GM10847 (cell line): ENCODE results near the gene NR1I3.

Experiments used
- POLR2A ChIP-seq: IDR thresholded peaks from 2 replicates; pipeline ENCODE4 v1.6.1; 2011; ENCODE audit not compliant: insufficient read length; ENCODE audit errors: extremely low read depth

The NR1I3 gene

DNA sequence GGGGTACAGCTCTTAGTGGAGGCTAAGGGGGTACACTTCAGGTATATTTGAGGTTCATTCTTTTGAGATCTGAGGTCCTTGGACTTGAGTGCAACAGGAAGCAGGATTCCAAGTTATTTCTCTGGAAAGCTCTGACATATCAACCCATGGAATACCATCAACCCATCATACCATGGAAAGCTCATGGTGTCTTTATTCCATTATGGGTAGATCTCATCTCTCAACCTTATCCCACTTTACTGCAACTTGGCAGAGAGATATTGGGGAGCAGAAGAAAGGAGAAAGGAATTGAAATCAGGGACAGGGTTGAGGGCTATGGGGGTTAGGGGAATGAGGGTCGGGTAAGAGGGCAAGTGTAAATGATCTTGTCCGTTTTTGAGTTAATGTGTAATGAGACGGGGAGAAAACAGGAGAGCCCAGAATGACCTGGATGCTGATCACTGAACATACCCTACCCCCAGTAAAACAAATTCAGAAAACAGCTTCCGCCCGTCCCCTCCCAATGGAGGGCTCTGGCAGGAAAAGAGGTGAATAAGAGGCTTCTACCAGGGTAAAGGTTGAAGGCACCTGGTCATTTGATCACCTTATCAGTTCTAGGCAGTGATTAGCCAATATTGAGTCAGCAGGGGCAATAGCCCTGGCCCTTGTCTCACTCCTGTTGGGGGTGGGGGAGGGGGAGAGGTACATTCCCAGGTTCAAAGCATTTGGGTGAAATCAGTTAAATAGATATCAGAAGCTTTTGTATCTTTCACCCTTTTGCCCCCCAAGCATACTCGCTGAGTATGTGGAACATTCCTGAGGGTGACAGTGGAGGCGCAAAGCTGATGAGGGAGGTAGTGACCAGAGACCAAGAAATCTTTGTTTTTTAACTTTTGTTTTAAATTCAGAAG, 14.0 kb downstream of the NR1I3 start:
- no peak for TF ChIP-seq POLR2A

GRCh38 chr1:161222175-161223019, 15.6 kb downstream of the NR1I3 start:
- TF ChIP-seq POLR2A = no peak

DNA sequence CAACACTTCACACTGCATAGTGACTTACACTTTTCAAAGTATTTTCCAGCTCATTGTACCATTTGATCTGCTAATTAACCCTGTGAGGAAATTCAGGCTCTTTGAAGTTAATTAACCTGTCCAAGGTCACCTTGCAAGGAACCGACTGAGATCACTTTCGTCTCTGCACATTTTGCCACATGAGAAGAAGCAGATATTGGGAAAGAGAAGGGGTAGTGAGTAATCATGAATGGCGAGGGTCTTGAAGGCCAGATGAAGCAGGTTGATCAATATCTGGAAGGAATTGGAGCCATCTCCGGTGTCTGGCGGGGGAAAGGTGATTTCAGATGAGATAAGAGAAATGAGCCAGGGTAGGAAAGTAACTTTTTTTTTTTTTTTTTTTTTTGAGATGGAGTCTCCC, 18.0 kb downstream of the NR1I3 start:
- TF ChIP-seq POLR2A = no peak

GRCh38 chr1:161219078-161219892, 18.7 kb downstream of the NR1I3 start:
- no peak for TF ChIP-seq POLR2A

- no peak for TF ChIP-seq POLR2A
Observed at GRCh38 chr1:161218301-161219077, 19.5 kb downstream of the NR1I3 start.

GRCh38 chr1:161217831-161218230, 20.2 kb downstream of the NR1I3 start:
- no peak for TF ChIP-seq POLR2A

- no peak for TF ChIP-seq POLR2A
Observed at GRCh38 chr1:161216945-161217712, 20.9 kb downstream of the NR1I3 start.

GRCh38 chr1:161215076-161215475, 22.9 kb downstream of the NR1I3 start, which contains the start of gene FCER1G:
FCER1G (plus strand) TSS chr1:161215295; CDS start chr1:161215322, 27 bp downstream.
- TF ChIP-seq POLR2A = no peak

GRCh38 chr1:161214369-161214768, 23.6 kb downstream of the NR1I3 start:
- TF ChIP-seq POLR2A = no peak

DNA sequence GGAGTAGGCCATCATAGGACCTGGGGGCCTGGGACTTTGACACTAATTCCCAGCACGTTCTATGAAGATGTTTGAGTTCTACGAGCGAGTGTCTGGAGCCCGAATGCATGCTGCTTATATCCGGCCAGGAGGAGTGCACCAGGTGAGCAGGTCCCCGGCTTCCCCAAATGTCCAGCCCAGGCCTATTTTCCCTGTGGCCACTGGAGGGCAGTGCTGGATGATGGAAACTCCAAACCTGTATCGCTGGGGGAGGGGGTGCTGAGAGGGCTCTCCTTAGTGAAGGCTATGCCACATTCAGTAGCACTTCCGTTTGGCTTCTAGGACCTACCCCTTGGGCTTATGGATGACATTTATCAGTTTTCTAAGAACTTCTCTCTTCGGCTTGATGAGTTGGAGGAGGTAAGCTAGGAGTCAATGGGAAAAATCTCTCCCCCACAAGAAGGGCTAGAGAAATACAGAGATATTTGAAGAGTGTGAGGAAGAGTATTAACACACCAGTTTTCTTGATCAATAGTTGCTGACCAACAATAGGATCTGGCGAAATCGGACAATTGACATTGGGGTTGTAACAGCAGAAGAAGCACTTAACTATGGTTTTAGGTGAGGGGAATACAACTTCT, 28.1 kb downstream of the NR1I3 start:
- no peak for TF ChIP-seq POLR2A

DNA sequence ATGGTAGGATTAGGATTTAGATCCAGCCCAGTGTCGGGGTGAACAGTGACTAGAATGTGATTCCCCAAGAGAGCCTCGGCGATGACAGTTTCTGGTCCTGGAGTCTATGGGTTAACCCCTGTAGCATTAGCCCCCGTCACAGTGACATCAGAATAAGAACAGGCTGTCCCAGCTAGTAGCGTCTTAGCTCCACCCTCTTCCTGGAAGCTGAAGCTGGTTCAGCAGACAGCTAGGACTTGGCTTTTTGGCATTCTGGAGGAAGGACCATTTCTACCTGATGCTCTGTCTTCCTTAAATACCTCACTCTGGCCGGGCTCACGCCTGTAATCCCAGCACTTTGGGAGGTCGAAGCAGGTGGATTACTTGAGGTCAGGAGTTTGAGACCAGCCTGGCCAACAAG, 30.8 kb downstream of the NR1I3 start:
- no peak for TF ChIP-seq POLR2A

GRCh38 chr1:161206411-161207140, 31.4 kb downstream of the NR1I3 start:
- TF ChIP-seq POLR2A = no peak
